Activated CD8-positive, alpha-beta memory T cell treated with anti-CD3 and anti-CD28 coated beads for 24 hours (primary cell): ENCODE measurements around the gene DNAJB2.
A peak's percentile ranks its signal among the peaks of the same experiment; 100 is the strongest.
"Not testable (repeated sequence)": the region's sequence is repeated elsewhere in the genome, so short reads cannot be mapped to it uniquely, and the experiment has no call there.

Experiments
- DNase-seq: peaks from one replicate; pipeline ENCODE4 v3.0.0-alpha.2; 2020

Gene DNAJB2

GRCh38 chr2:219306047-219306446 lies 26.9 kb downstream of the DNAJB2 start:
- no peak for DNase-seq

- peak; percentile 87 for DNase-seq
These were observed 29.3 kb downstream of the DNAJB2 start for GRCh38 chr2:219308142-219309101.

GRCh38 chr2:219309278-219309677 lies 30.1 kb downstream of the DNAJB2 start, which contains the start of gene PTPRN:
Gene PTPRN (minus strand): TSS chr2:219309401. CDS start chr2:219309332, 69 bp downstream.
- DNase-seq, result no peak

GRCh38 chr2:219312683-219313263 lies 33.6 kb downstream of the DNAJB2 start:
- not testable (repeated sequence) for DNase-seq

- DNase-seq, result no peak
These were observed 35.8 kb downstream of the DNAJB2 start for GRCh38 chr2:219314804-219315468.

- DNase-seq, result no peak
These were observed 44.3 kb downstream of the DNAJB2 start for GRCh38 chr2:219323434-219323833.

- DNase-seq, result no peak
These were observed 46.0 kb downstream of the DNAJB2 start for GRCh38 chr2:219325136-219325535.

- no peak for DNase-seq
These were observed 46.6 kb downstream of the DNAJB2 start for GRCh38 chr2:219325657-219326315.

GRCh38 chr2:219327719-219328118 lies 48.6 kb downstream of the DNAJB2 start:
- DNase-seq, result no peak

- DNase-seq, result peak; percentile 62
These were observed 52.5 kb downstream of the DNAJB2 start for GRCh38 chr2:219331560-219332213.

- DNase-seq, result no peak
These were observed 53.4 kb downstream of the DNAJB2 start, which contains the start of gene RESP18 for GRCh38 chr2:219332542-219332941. Gene RESP18 (minus strand): TSS chr2:219332744.

- no peak for DNase-seq
These were observed 54.9 kb downstream of the DNAJB2 start for GRCh38 chr2:219334076-219334475.

- no peak for DNase-seq
These were observed 56.2 kb downstream of the DNAJB2 start for GRCh38 chr2:219335373-219335786.
